ENCODE results near the gene SDHB.

Gene SDHB

GRCh38 chr1:17013491-17014320 is 40.1 kb downstream of the SDHB start:
- H3K4me1 Mint-ChIP-seq = peaks cover 47% of the 10 kb centered on the region
- peaks cover 17% of the 10 kb centered on the region for H3K36me3 Mint-ChIP-seq (ENCODE audit: low read depth)
- no peak overlapping the region for H3K27ac Mint-ChIP-seq
- TF ChIP-seq CTCF (IDR thresholded peaks at IDR 0.05) = no peak
- H3K4me3 Mint-ChIP-seq = no peak overlapping the region
- peaks cover 10% of the 10 kb centered on the region for H3K27me3 Mint-ChIP-seq (ENCODE audit: low read depth, poor library complexity)
- H3K9me3 Mint-ChIP-seq = no peaks in the 10 kb centered on the region
- no peak for DNase-seq

DNA sequence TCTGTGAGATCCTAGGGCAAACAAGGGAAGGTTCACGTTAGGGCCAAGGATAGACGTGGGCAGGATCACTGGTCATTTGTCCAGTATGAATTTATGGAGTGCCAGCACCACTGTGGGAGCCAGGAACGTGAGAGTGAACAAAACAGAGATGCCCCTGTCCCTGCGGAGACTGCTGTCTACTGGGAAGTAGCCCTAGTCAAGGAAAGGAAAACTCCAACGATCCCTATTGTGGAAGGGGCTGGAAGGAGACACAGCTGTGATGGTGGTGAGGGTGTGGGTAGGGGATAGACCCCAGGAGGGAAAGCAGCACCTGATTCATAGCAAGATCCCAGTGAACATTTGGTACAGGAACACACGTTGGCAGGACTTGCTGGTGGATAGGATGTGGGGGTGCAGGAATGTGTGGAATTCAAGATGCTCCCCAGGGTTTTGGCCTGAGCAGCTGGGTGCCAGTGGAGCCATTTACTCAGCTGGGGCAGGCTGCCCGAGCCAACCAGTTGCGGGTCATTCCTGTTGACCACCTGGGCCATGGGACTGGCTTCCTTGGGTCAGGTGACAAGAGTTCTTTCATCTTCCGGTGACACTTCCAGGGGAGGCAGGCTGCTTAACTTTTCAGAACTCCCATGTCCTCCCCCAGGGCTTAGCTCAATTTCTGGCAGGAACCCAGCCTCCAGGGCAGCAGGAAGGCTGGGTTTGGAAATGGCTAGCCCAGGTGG is 40.9 kb downstream of the SDHB start:
- H3K9me3 Mint-ChIP-seq = no peaks in the 10 kb centered on the region
- H3K4me3 Mint-ChIP-seq = peak overlapping the region; percentile 84
- TF ChIP-seq CTCF (IDR thresholded peaks at IDR 0.05) = no peak
- no peak for DNase-seq
- H3K27me3 Mint-ChIP-seq (ENCODE audit: low read depth, poor library complexity) = peaks cover 10% of the 10 kb centered on the region
- peaks cover 47% of the 10 kb centered on the region for H3K4me1 Mint-ChIP-seq
- peaks cover 11% of the 10 kb centered on the region for H3K36me3 Mint-ChIP-seq (ENCODE audit: low read depth)
- H3K27ac Mint-ChIP-seq = no peak overlapping the region

DNA sequence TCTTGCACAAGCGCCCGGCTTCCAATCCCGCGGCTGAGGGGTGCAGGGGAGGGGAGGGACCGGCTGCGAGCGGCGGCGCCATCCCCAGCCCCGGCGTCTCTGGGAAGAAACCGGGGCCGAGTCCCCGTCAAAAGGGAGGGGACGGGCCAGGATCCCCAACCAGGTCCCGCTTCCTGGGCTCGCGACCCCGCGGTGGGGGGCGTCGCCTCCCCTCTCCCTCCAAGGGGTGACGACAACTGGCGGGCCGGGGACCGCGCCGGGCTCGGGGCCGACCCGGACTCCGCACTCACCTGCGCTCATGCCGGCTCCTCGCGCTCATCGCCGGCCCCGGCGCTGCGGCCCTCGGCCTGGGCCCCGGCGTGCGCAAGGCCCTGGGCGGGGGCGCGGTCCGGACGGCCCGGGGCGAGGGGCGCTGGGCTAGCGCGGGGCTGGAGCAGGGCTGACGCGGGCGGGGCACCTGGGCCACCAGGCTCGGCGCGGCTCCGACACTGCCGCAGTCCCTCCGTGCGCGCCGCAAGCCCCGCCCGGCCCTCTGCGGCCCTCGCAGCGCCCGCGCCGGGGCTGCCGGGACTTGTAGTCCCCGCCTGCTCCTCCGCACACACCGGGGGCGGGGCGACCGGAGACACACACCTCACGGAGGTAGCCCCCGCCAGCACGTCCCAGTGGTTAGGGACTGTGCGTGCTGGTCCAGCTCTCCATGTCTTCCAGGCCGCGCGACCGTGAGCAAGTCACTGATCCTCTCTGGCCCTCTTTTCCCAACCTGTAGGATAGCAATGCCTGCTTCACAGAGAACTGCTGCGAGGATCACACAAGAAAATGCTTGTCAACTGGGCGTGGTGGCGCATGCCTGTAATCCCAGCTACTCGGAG is 42.2 kb downstream of the SDHB start, which contains the start of gene ATP13A2:
Gene ATP13A2, minus strand, starts transcription at position 490 of the 869 bp plus-strand sequence. Its CDS starts 190 bp downstream, at position 300.
- Mint-ChIP-seq H3K9me3 (no peaks in the 10 kb centered on the region), H3K27ac (no peak within 1 kb of the TSS), H3K4me1 (peaks cover 47% of the 10 kb centered on the region), H3K27me3 (ENCODE audit: low read depth, poor library complexity) (peaks cover 10% of the 10 kb centered on the region), H3K36me3 (ENCODE audit: low read depth) (peaks cover 5% of the 10 kb centered on the region), H3K4me3 (peak within 1 kb of the TSS; percentile 84)
- no peak for TF ChIP-seq CTCF (IDR thresholded peaks at IDR 0.05)
- peak; percentile 87 for DNase-seq

- H3K4me1 Mint-ChIP-seq = peaks cover 41% of the 10 kb centered on the region
- H3K27me3 Mint-ChIP-seq (ENCODE audit: low read depth, poor library complexity) = peaks cover 10% of the 10 kb centered on the region
- TF ChIP-seq CTCF (IDR thresholded peaks at IDR 0.05) = no peak
- no peak overlapping the region for H3K27ac Mint-ChIP-seq
- peak overlapping the region; percentile 83 for H3K4me3 Mint-ChIP-seq
- DNase-seq = no peak
- no peaks in the 10 kb centered on the region for H3K9me3 Mint-ChIP-seq
- H3K36me3 Mint-ChIP-seq (ENCODE audit: low read depth) = no peaks in the 10 kb centered on the region
Observed at GRCh38 chr1:17011092-17011438, 42.8 kb downstream of the SDHB start.

- Mint-ChIP-seq H3K4me1 (peaks cover 37% of the 10 kb centered on the region), H3K27ac (no peak overlapping the region), H3K4me3 (no peak overlapping the region), H3K36me3 (ENCODE audit: low read depth) (no peaks in the 10 kb centered on the region), H3K27me3 (ENCODE audit: low read depth, poor library complexity) (peaks cover 10% of the 10 kb centered on the region), H3K9me3 (no peaks in the 10 kb centered on the region)
- no peak for TF ChIP-seq CTCF (IDR thresholded peaks at IDR 0.05)
- DNase-seq = no peak
Observed at GRCh38 chr1:17009706-17010105, 44.1 kb downstream of the SDHB start.

All from nephron progenitor cell (in vitro differentiated cells).